COLO668 (cell line): ENCODE results near the gene ABCC6.
"Not testable (repeated sequence)": the region's sequence is repeated elsewhere in the genome, so short reads cannot be mapped to it uniquely, and the experiment has no call there.

Experiments
- DNase-seq: peaks from one replicate; lab custom pipeline; 2025; ENCODE audit not compliant: unreplicated experiment; lab: John Stamatoyannopoulos, UW

Gene ABCC6

GRCh38 chr16:16223662-16224241, 458 bp upstream of the ABCC6 start:
- DNase-seq: not testable (repeated sequence)

- DNase-seq: not testable (repeated sequence)
Observed at GRCh38 chr16:16221382-16221781, 1.9 kb downstream of the ABCC6 start.

- DNase-seq: not testable (repeated sequence)
Observed at GRCh38 chr16:16220449-16220848, 2.8 kb downstream of the ABCC6 start.

GRCh38 chr16:16218787-16219186, 4.5 kb downstream of the ABCC6 start:
- DNase-seq: not testable (repeated sequence)

- DNase-seq: not testable (repeated sequence)
Observed at GRCh38 chr16:16218349-16218748, 4.9 kb downstream of the ABCC6 start.

GRCh38 chr16:16213863-16214293, 9.4 kb downstream of the ABCC6 start:
- not testable (repeated sequence) for DNase-seq

- not testable (repeated sequence) for DNase-seq
Observed at GRCh38 chr16:16211404-16211803, 11.9 kb downstream of the ABCC6 start.

- not testable (repeated sequence) for DNase-seq
Observed at GRCh38 chr16:16208461-16208860, 14.8 kb downstream of the ABCC6 start.

- not testable (repeated sequence) for DNase-seq
Observed at GRCh38 chr16:16207787-16208334, 15.4 kb downstream of the ABCC6 start.

GRCh38 chr16:16207097-16207786, 16.1 kb downstream of the ABCC6 start:
- not testable (repeated sequence) for DNase-seq

- DNase-seq: not testable (repeated sequence)
Observed at GRCh38 chr16:16205864-16206263, 17.4 kb downstream of the ABCC6 start.

- DNase-seq: not testable (repeated sequence)
Observed at GRCh38 chr16:16204552-16204951, 18.7 kb downstream of the ABCC6 start.

- DNase-seq: not testable (repeated sequence)
Observed at GRCh38 chr16:16203494-16203893, 19.8 kb downstream of the ABCC6 start.

GRCh38 chr16:16202400-16203143, 20.7 kb downstream of the ABCC6 start:
- DNase-seq: peak; percentile 41

- not testable (repeated sequence) for DNase-seq
Observed at GRCh38 chr16:16201880-16202279, 21.4 kb downstream of the ABCC6 start.

GRCh38 chr16:16200391-16200790, 22.9 kb downstream of the ABCC6 start:
- DNase-seq: not testable (repeated sequence)

- DNase-seq: not testable (repeated sequence)
Observed at GRCh38 chr16:16199428-16199827, 23.9 kb downstream of the ABCC6 start.

- no peak for DNase-seq
Observed at GRCh38 chr16:16197966-16198365, 25.3 kb downstream of the ABCC6 start.

GRCh38 chr16:16197331-16197730, 26.0 kb downstream of the ABCC6 start:
- DNase-seq: no peak

- DNase-seq: no peak
Observed at GRCh38 chr16:16196099-16196498, 27.2 kb downstream of the ABCC6 start.

- no peak for DNase-seq
Observed at GRCh38 chr16:16191493-16192167, 31.7 kb downstream of the ABCC6 start.
